GM18511 (cell line): ENCODE results near the gene UTS2B.

ENCODE experiments used
- ATAC-seq: cut with Tn5 transposase; IDR thresholded peaks from one replicate; pipeline ENCODE4 v1.9.1; 2021; ENCODE audit warnings: mild to moderate bottlenecking, moderate library complexity; ENCODE audit not compliant: unreplicated experiment

Gene UTS2B

GRCh38 chr3:191329654-191330529 lies at the start of gene UTS2B:
UTS2B (minus strand) TSS chr3:191330526; CDS start chr3:191282189, 48,337 bp downstream.
- peak; percentile 25 for ATAC-seq

DNA sequence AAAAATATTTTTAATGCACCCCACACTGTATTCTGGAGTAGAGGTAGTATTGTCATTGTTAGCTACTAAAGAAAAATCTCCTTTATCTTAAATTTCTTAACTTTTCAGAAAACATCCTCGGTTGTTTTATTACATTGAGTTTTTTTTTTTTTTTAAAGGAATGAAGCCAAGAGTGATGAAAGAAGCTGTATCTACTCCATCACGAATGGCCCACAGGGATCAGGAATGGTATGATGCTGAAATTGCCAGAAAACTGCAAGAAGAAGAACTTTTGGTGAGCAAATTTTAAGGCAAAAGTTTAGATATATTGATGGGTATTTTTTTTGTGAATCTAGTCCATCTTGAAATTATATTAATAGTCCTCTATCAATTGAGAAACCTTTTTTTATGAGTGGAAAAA lies 49.7 kb upstream of the UTS2B start:
- ATAC-seq: no peak

DNA sequence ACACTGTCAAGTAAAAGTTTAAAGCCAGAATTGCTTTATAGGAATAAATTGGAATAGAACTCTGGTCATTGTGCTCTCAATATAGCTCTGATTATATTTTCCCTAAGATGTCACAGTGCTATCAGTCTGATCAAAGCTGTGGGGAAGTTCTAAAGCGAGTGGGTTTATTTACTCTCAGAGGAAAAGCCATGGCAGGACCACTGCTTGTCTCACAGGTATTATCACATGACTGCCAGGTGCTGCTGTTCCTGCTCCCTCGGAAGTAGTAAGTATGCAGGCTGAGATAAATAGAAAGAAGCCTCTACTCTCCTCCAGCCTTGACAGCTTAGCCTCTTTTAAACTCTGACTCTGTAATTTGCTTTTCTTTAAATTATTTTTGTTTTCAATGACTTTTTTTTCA lies 49.1 kb upstream of the UTS2B start:
- ATAC-seq: no peak

GRCh38 chr3:191378142-191378812 lies 48.0 kb upstream of the UTS2B start:
- peak; percentile 41 for ATAC-seq

DNA sequence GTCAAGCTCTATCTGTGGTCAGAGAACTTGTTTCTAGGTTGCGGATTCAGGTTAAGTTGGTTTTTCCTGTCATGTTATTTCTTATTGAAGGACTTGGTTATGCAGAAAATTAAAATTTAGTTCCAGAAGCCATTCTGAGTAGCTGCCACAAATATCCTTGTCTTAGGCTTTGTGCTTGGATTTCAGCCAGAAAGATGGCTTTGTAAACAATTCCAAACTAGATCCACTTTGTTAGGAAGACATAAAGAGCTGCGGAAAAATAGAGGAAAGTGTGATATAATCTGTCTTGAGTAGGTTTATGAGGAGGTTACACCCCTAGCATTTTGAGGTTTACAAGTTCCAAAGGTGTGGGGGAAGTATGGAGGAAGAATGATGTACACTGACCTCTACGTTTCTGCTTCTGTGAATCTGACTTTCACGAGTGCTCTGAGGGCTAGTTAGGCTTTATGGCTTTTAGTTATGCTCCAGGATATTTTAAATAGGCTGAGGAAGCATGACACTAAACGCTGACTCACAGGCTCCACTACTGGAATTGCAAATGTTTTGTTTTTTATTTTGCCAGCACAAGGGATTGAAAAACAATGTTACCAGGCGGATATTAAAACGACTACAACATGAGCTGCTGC lies 46.3 kb upstream of the UTS2B start:
- no peak for ATAC-seq

- no peak for ATAC-seq
These were observed 43.0 kb upstream of the UTS2B start for GRCh38 chr3:191373327-191373726.

GRCh38 chr3:191372122-191372521 lies 41.8 kb upstream of the UTS2B start:
- ATAC-seq: no peak

- ATAC-seq: no peak
These were observed 39.3 kb upstream of the UTS2B start for GRCh38 chr3:191369616-191370010.

GRCh38 chr3:191368755-191369615 lies 38.7 kb upstream of the UTS2B start:
- no peak for ATAC-seq

GRCh38 chr3:191366675-191367074 lies 36.3 kb upstream of the UTS2B start:
- ATAC-seq: no peak

GRCh38 chr3:191363221-191363620 lies 32.9 kb upstream of the UTS2B start:
- ATAC-seq: no peak

GRCh38 chr3:191362524-191363090 lies 32.3 kb upstream of the UTS2B start:
- peak; percentile 36 for ATAC-seq

GRCh38 chr3:191362037-191362436 lies 31.7 kb upstream of the UTS2B start:
- ATAC-seq: peak; percentile 53

DNA sequence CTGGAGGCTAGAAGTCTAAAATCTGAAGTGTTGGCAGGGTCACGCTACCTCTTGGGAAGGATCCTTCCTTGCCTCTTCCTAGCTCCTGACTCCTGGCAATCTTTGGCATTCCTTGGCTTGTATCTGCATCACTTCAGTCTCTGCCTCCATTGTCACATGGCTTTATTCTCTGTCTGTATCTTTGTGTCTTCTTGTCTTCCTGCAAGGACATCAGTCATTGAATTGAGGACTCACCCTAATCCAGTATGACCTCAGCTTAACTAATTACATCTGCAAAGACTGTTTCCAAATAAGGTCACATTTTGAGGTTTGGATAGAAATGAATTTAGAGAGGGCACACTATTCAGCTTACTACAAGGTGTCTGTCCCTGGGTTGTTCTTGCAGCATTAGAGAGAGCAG lies 31.1 kb upstream of the UTS2B start:
- no peak for ATAC-seq

DNA sequence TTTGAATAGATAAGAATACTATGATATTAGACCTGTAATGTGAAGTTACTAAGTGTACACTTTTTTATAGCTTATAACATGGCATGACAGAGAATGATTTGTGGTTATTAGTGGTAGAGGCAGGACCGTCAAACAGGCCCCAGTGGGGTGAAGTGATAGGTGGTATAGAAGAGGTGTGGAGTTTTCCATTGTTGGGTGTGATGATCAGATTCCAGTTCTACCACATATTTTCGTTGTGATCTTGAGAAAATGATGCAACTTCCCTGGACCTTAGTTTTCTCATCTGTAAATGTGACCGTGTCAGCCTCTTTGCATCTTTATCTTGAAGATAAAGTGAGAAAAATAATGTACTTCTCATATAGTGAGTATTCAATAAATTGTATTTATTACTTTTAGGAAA lies 30.3 kb upstream of the UTS2B start:
- ATAC-seq: no peak

DNA sequence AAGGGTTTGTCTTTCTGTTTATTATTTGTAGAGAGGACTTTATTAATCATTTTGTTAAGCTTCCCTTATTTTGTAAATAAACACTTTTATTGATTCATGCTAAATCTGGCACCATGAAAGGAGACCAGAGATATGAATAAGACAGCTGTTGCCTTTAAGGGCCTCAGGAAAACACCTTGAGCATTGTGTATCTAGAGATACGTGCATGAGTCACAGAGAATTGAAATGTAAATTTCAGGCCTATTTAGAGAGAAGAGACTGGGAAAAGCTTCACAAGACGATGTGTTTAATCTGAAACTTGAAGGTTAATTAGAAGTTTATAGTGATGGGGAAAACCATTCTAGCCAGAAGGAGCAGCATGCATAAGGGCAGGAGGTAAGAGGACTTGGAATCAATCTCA lies 28.6 kb upstream of the UTS2B start:
- peak; percentile 25 for ATAC-seq

GRCh38 chr3:191357909-191358308 lies 27.6 kb upstream of the UTS2B start:
- no peak for ATAC-seq

- ATAC-seq: no peak
These were observed 26.5 kb upstream of the UTS2B start for GRCh38 chr3:191356631-191357439.

DNA sequence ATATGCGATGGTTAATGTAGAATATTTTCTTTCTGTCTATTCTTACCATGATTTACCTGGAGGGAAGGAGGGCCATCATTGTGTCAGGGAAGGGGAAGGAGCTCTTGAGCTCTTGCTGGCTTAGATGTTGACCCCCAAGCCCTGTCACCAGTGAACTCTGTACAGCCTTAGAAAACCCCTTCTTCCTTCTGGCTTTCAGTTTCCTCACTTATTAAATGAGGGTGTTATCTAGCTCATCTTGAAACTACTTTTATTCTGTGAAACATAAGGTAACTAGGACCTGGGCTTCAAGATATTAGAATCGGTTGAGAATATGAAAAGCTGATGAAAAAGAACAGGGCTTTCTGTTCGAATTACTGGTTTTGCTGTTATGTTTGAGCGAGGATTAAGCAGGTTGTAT lies 25.1 kb upstream of the UTS2B start:
- peak; percentile 67 for ATAC-seq
